ENCODE data around the gene BCR.

Gene BCR

DNA sequence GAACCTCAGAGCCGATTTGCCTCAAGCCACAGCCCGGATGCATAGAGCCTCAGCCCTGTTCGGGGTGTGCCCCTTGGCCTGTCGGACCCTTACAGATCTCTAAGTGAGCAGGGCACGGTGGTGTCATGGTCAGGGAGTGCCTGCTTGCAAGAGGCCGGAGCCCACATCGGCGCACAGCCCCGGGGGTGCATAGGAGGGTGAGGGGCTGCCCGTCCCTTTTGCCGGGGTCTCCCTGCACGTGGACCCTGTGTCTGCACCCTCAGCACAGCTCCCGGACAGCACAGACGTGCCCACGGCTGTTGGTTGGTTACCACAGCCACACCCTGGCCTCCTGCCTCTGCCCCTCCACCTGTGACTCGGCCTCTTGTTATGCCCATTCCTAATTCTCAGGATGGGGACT, 28.5 kb upstream of the BCR start:
- no peak overlapping the region for H3K4me3 ChIP-seq (ENCODE audit: low read length in 2 of 2)

DNA sequence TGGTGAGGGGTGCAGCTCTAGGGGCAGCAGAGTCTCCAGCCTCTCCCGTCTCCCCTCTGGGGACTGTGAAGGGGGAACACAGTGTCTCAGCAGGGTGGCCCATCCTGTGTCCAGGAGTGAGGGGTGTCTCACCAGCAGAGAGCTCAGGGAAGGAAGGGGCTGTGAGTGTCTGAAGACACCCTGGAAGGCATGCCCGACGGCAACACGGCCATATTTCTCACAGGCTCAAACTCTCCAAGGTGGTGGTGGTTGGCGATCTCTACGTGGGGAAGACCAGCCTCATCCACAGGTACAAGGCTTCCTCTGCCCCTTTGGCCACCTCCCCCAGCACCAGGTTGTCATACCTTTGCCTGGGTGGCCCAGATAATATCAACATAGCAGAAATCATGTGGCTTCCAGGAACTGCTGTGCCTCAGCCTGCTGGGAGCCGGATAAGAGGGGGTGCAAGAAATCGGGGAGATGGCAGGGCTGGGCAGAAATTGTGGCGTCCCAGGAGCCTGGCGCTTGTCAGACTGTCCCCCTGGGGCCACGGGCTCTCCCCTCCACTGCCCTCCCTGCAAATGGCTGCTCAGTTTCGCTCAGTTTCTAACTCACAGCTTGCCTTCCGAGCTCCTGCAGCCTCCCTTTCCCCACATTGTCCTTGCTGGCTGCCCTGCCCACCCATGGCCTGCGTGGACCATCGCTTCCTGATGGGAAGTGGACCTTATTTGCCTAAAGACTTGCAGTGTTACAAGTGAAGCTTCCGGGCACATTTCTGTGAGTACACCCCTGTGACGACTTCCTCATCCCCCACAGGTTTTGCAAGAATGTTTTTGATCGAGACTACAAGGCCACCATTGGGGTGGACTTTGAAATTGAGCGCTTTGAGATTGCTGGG, 27.8 kb upstream of the BCR start:
- H3K27ac ChIP-seq (ENCODE audit: low read length): no peak overlapping the region
- no peaks in the 10 kb centered on the region for H3K9me3 ChIP-seq (ENCODE audit: control insufficient read depth in 2 of 2, low read length in 2 of 2)
- no peaks in the 10 kb centered on the region for H3K27me3 ChIP-seq (ENCODE audit: control insufficient read depth in 1 of 2, insufficient read depth in 2 of 2, low read length in 2 of 2)
- H3K9ac ChIP-seq (ENCODE audit: low read length in 2 of 2): no peak overlapping the region
- H3K4me1 ChIP-seq (ENCODE audit: control insufficient read depth, insufficient read depth, low read length): peaks cover 11% of the 10 kb centered on the region
- H3K4me3 ChIP-seq (ENCODE audit: low read length in 2 of 2): no peak overlapping the region
- peaks cover 7 to 13% of the 10 kb centered on the region in 2 donors for H3K36me3 ChIP-seq (ENCODE audit: control insufficient read depth in 2 of 2, insufficient read depth in 2 of 2, low read length in 2 of 2)

More for the DNA sequence above, 28.5 kb upstream of the BCR start:
- Histone ChIP-seq H3K4me1 (ENCODE audit: control insufficient read depth, insufficient read depth, low read length) (peaks cover 11% of the 10 kb centered on the region), H3K27me3 (ENCODE audit: control insufficient read depth in 1 of 2, insufficient read depth in 2 of 2, low read length in 2 of 2) (no peaks in the 10 kb centered on the region), H3K36me3 (ENCODE audit: control insufficient read depth in 2 of 2, insufficient read depth in 2 of 2, low read length in 2 of 2) (peaks cover 7 to 13% of the 10 kb centered on the region in 2 donors), H3K27ac (ENCODE audit: low read length) (no peak overlapping the region), H3K9ac (ENCODE audit: low read length in 2 of 2) (no peak overlapping the region), H3K9me3 (ENCODE audit: control insufficient read depth in 2 of 2, low read length in 2 of 2) (no peaks in the 10 kb centered on the region)

DNA sequence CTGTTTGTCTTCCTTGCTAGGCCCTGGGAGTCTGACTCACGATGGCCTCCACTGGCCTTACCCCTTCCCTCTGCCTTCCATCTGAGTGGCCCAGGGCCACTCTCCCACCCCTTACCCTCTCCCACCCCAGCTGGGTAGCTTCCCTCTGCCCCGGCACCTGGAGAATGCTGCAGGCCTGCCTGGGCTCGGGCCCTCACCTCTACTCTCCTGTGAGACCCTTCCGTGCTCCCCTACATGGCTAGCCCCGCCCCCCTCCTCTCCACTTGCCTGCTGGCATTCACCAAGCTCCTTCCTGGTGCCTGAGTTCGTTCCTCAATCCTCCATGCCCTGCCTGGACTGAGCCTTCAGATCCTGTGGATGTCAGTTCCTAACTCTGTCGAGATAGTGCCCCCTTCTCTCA, 26.3 kb upstream of the BCR start:
- Histone ChIP-seq H3K27ac (ENCODE audit: low read length) (no peak overlapping the region), H3K27me3 (ENCODE audit: control insufficient read depth in 1 of 2, insufficient read depth in 2 of 2, low read length in 2 of 2) (no peaks in the 10 kb centered on the region), H3K36me3 (ENCODE audit: control insufficient read depth in 2 of 2, insufficient read depth in 2 of 2, low read length in 2 of 2) (peaks cover 7 to 13% of the 10 kb centered on the region in 2 donors), H3K9me3 (ENCODE audit: control insufficient read depth in 2 of 2, low read length in 2 of 2) (no peaks in the 10 kb centered on the region), H3K9ac (ENCODE audit: low read length in 2 of 2) (no peak overlapping the region), H3K4me3 (ENCODE audit: low read length in 2 of 2) (no peak overlapping the region), H3K4me1 (ENCODE audit: control insufficient read depth, insufficient read depth, low read length) (no peaks in the 10 kb centered on the region)

DNA sequence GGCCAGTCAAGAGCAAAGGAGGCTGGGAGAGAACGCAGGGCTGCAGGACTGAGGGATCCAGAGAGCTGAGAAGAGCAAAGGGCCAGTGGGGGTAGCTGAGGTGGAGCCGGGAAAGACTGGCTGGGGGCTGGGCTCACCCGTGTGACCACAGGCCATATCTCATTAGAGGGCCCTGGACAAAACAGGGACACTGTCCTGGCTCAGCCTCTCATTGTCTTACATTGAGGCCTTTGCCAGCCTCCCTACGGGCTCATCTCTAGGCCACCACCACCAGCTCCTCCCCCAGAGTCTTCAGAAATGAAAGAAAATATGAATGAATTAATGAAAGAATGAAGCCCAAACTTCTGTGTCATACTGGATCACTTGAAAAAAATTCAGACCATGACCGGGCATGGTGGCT, 25.8 kb upstream of the BCR start:
- Histone ChIP-seq H3K4me1 (ENCODE audit: control insufficient read depth, insufficient read depth, low read length) (no peaks in the 10 kb centered on the region), H3K9ac (ENCODE audit: low read length in 2 of 2) (no peak overlapping the region), H3K36me3 (ENCODE audit: control insufficient read depth in 2 of 2, insufficient read depth in 2 of 2, low read length in 2 of 2) (peaks cover 7 to 13% of the 10 kb centered on the region in 2 donors), H3K9me3 (ENCODE audit: control insufficient read depth in 2 of 2, low read length in 2 of 2) (no peaks in the 10 kb centered on the region), H3K27ac (ENCODE audit: low read length) (no peak overlapping the region), H3K27me3 (ENCODE audit: control insufficient read depth in 1 of 2, insufficient read depth in 2 of 2, low read length in 2 of 2) (no peaks in the 10 kb centered on the region), H3K4me3 (ENCODE audit: low read length in 2 of 2) (no peak overlapping the region)

GRCh38 chr22:23155143-23155542, 25.2 kb upstream of the BCR start:
- H3K9me3 ChIP-seq (ENCODE audit: control insufficient read depth in 2 of 2, low read length in 2 of 2): no peaks in the 10 kb centered on the region
- H3K27me3 ChIP-seq (ENCODE audit: control insufficient read depth in 1 of 2, insufficient read depth in 2 of 2, low read length in 2 of 2): no peaks in the 10 kb centered on the region
- H3K4me3 ChIP-seq (ENCODE audit: low read length in 2 of 2): no peak overlapping the region
- no peak overlapping the region for H3K9ac ChIP-seq (ENCODE audit: low read length in 2 of 2)
- no peak overlapping the region for H3K27ac ChIP-seq (ENCODE audit: low read length)
- H3K36me3 ChIP-seq (ENCODE audit: control insufficient read depth in 2 of 2, insufficient read depth in 2 of 2, low read length in 2 of 2): peaks cover 7 to 9% of the 10 kb centered on the region in 2 donors
- H3K4me1 ChIP-seq (ENCODE audit: control insufficient read depth, insufficient read depth, low read length): no peaks in the 10 kb centered on the region

- H3K27me3 ChIP-seq (ENCODE audit: control insufficient read depth in 1 of 2, insufficient read depth in 2 of 2, low read length in 2 of 2): no peaks in the 10 kb centered on the region
- H3K36me3 ChIP-seq (ENCODE audit: control insufficient read depth in 2 of 2, insufficient read depth in 2 of 2, low read length in 2 of 2): peaks cover 7 to 10% of the 10 kb centered on the region in 2 donors
- no peak overlapping the region for H3K27ac ChIP-seq (ENCODE audit: low read length)
- no peaks in the 10 kb centered on the region for H3K9me3 ChIP-seq (ENCODE audit: control insufficient read depth in 2 of 2, low read length in 2 of 2)
- H3K4me3 ChIP-seq (ENCODE audit: low read length in 2 of 2): no peak overlapping the region
- H3K4me1 ChIP-seq (ENCODE audit: control insufficient read depth, insufficient read depth, low read length): no peaks in the 10 kb centered on the region
- no peak overlapping the region for H3K9ac ChIP-seq (ENCODE audit: low read length in 2 of 2)
Observed at GRCh38 chr22:23155831-23156230, 24.5 kb upstream of the BCR start.

DNA sequence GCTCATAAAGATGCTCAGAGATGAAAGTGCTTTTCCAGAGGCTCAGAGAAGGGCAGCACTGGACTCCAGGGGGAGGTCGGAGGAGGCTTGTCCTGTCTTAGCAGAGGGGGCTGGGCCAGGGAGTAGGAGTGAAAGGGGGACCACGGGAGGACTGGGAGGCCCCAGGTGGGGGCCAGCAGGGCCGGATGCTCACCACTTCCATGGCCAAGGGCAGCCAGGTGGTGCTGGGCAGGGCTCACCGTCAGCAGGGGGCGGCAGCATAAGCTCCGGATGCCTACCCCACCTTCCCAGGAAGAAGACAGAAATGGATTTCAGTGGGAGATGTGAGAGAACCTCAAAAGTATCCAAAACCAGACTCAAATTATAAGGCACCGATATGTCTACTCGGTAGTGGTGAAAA, 24.0 kb upstream of the BCR start:
- H3K27ac ChIP-seq (ENCODE audit: low read length): no peak overlapping the region
- no peaks in the 10 kb centered on the region for H3K4me1 ChIP-seq (ENCODE audit: control insufficient read depth, insufficient read depth, low read length)
- H3K9ac ChIP-seq (ENCODE audit: low read length in 2 of 2): no peak overlapping the region
- H3K27me3 ChIP-seq (ENCODE audit: control insufficient read depth in 1 of 2, insufficient read depth in 2 of 2, low read length in 2 of 2): no peaks in the 10 kb centered on the region
- no peak overlapping the region for H3K4me3 ChIP-seq (ENCODE audit: low read length in 2 of 2)
- no peaks in the 10 kb centered on the region for H3K9me3 ChIP-seq (ENCODE audit: control insufficient read depth in 2 of 2, low read length in 2 of 2)
- H3K36me3 ChIP-seq (ENCODE audit: control insufficient read depth in 2 of 2, insufficient read depth in 2 of 2, low read length in 2 of 2): peaks cover 4 to 12% of the 10 kb centered on the region in 2 donors

DNA sequence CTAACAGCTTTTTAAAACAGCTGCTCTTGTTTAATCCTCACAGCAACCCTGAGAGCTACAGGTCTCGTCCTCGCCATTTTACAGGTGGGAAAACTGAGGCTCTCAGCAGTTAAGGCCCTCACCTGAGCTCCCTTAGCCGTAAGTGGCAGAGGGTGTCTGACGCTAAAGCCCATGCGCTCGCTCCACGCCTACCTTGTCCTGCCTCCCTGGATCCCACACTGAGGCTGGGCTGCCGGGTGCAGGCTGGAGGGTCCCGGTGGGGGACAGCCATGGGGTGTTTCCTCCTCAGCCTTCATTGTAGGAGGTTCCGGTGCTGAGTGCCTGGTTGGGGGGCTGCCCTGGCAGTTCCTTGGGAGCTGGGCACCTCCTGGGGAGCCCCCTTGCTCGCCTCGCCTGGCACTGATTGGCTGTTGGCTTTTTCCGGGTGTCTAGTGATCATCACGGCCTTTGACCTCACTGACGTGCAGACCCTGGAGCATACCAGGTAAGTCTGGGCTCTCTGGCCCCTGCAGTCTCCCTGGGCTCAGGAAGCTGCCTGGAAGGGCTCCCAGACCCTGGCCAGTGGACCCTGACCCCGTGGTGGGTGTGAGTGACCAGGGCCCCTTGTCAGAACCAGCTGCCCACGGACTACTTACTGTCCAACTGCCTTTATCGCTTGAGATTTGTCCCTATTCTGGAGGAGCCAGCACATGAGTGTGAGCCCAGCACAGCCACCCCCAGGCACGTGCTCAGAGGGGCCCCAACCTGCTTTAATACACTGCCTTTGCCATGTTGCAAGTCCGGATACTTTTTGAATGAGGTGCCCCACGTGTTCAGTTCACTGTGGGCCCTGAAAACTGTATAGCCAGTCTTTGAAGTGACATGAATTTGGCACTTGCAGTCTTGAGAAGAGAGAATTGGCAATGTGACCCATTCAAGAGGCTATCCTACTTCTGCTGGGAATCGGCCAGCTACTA, 22.5 kb upstream of the BCR start:
- Histone ChIP-seq H3K27ac (ENCODE audit: low read length) (no peak overlapping the region), H3K9ac (ENCODE audit: low read length in 2 of 2) (no peak overlapping the region), H3K27me3 (ENCODE audit: control insufficient read depth in 1 of 2, insufficient read depth in 2 of 2, low read length in 2 of 2) (no peaks in the 10 kb centered on the region), H3K4me1 (ENCODE audit: control insufficient read depth, insufficient read depth, low read length) (no peaks in the 10 kb centered on the region), H3K36me3 (ENCODE audit: control insufficient read depth in 2 of 2, insufficient read depth in 2 of 2, low read length in 2 of 2) (peaks cover 0 to 11% of the 10 kb centered on the region in 2 donors), H3K4me3 (ENCODE audit: low read length in 2 of 2) (no peak overlapping the region), H3K9me3 (ENCODE audit: control insufficient read depth in 2 of 2, low read length in 2 of 2) (no peaks in the 10 kb centered on the region)

DNA sequence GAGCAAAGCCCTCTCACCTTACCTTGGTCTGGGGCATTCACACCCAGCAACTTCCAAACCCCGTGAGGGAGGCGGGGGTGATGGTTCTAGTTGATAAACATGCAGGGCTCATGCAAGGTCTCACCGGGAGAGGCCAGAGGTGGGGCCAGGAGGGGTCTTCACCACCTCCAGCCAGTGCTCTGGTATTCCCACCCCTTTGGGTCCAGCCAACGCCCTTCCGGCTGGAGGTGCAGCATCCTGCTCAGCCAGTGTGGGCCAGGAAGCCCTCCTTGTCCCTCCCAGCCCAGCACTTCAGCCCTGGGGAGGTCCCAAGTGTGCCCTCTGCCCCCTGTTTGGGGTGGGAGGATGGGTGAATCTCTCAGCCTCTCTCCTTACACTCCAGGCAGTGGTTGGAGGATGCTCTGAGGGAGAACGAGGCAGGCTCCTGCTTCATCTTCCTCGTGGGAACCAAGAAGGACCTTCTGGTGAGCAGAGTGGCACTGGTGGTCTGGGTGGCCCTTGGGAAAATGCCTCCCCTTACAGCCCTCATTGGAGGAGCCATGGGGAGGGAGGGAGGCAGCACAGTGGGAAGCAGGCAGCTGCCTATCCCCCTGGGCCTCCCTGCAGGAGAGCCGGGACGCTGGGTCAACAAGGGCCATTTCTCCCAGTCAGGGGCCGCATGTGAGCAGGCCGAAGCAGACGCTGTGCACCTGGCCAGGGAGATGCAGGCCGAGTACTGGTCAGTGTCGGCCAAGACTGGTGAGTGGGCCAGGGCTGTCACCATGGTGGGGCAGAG, 21.6 kb upstream of the BCR start:
- H3K36me3 ChIP-seq (ENCODE audit: control insufficient read depth in 2 of 2, insufficient read depth in 2 of 2, low read length in 2 of 2): peaks cover 0 to 8% of the 10 kb centered on the region in 2 donors
- no peak overlapping the region for H3K9ac ChIP-seq (ENCODE audit: low read length in 2 of 2)
- H3K4me1 ChIP-seq (ENCODE audit: control insufficient read depth, insufficient read depth, low read length): peaks cover 7% of the 10 kb centered on the region
- no peak overlapping the region for H3K4me3 ChIP-seq (ENCODE audit: low read length in 2 of 2)
- H3K9me3 ChIP-seq (ENCODE audit: control insufficient read depth in 2 of 2, low read length in 2 of 2): no peaks in the 10 kb centered on the region
- H3K27me3 ChIP-seq (ENCODE audit: control insufficient read depth in 1 of 2, insufficient read depth in 2 of 2, low read length in 2 of 2): no peaks in the 10 kb centered on the region
- H3K27ac ChIP-seq (ENCODE audit: low read length): no peak overlapping the region

GRCh38 chr22:23159291-23159630, 21.0 kb upstream of the BCR start:
- Histone ChIP-seq H3K27me3 (ENCODE audit: control insufficient read depth in 1 of 2, insufficient read depth in 2 of 2, low read length in 2 of 2) (no peaks in the 10 kb centered on the region), H3K4me1 (ENCODE audit: control insufficient read depth, insufficient read depth, low read length) (peaks cover 12% of the 10 kb centered on the region), H3K9ac (ENCODE audit: low read length in 2 of 2) (no peak overlapping the region), H3K9me3 (ENCODE audit: control insufficient read depth in 2 of 2, low read length in 2 of 2) (no peaks in the 10 kb centered on the region), H3K4me3 (ENCODE audit: low read length in 2 of 2) (no peak overlapping the region), H3K36me3 (ENCODE audit: control insufficient read depth in 2 of 2, insufficient read depth in 2 of 2, low read length in 2 of 2) (peaks cover 0 to 8% of the 10 kb centered on the region in 2 donors), H3K27ac (ENCODE audit: low read length) (no peak overlapping the region)

Measured in stomach smooth muscle (tissue), 2 donors.